IMR-90 (cell line): ENCODE measurements around the gene KEAP1. TPM values are rescaled to one million over a fixed set of nuclear protein-coding genes. Genes with fewer than 3 reads are reported as not detected.

Experiments used
- ATAC-seq: fragments of 200-7000 bp; cut with Tn5 transposase; 2 replicates; pipeline ENCODE4 v1.9.1; 2020; ENCODE audit warnings: low read depth, mild to moderate bottlenecking, moderate library complexity
- BruUV-seq: library from RNA; stranded (reverse); fragments of 400-500 nt; replicated peaks from 2 replicates; lab custom pipeline; 2021; lab: Mats Ljungman, UMichigan
- CTCF ChIA-PET: fragments of 300-600 bp; formaldehyde crosslinking; extraction: SDS; loops from one replicate; lab custom pipeline; 2021; ENCODE audit warnings: antibody characterized with exemption; lab: Yijun Ruan, JAX
- POLR2A ChIA-PET: fragments of 300-600 bp; sonication (Branson Sonifier 250); formaldehyde crosslinking; loops from one replicate; lab custom pipeline; 2022; ENCODE audit warnings: antibody characterized with exemption; ENCODE audit not compliant: unreplicated experiment; lab: Charles Lee
- DNase-seq: peaks from one replicate; pipeline ENCODE4 v3.0.0; 2013
- H2AFZ ChIP-seq: replicated peaks from 2 replicates; pipeline ENCODE3; 2013; ENCODE audit warnings: low read length, mild to moderate bottlenecking; ENCODE audit not compliant: poor library complexity
- H2AK5ac ChIP-seq: 2 replicates; pipeline ENCODE4 v1.6.1; 2013; ENCODE audit warnings: low read depth, low read length, inconsistent platforms
- H2AK9ac ChIP-seq: replicated peaks from 2 replicates; pipeline ENCODE3; 2013; ENCODE audit warnings: mild to moderate bottlenecking, low read depth, low read length, moderate library complexity; ENCODE audit not compliant: poor library complexity
- H2BK120ac ChIP-seq: 2 replicates; pipeline ENCODE4 v1.6.1; 2013; ENCODE audit warnings: low read depth, low read length, inconsistent platforms
- H2BK15ac ChIP-seq: 3 replicates; pipeline ENCODE4 v1.6.1; 2013; ENCODE audit warnings: low read depth, low read length, inconsistent platforms
- H2BK20ac ChIP-seq: 2 replicates; pipeline ENCODE4 v1.6.1; 2013; ENCODE audit warnings: low read depth, mild to moderate bottlenecking, inconsistent platforms, low read length, moderate library complexity
- H2BK5ac ChIP-seq: 2 replicates; pipeline ENCODE4 v1.6.1; 2013; ENCODE audit warnings: mild to moderate bottlenecking, low read depth, low read length, inconsistent platforms; ENCODE audit not compliant: poor library complexity, severe bottlenecking
- H3K14ac ChIP-seq: replicated peaks from 2 replicates; pipeline ENCODE4 v1.6.1; 2013; ENCODE audit warnings: low read depth, low read length, inconsistent platforms
- H3K18ac ChIP-seq: 2 replicates; pipeline ENCODE4 v1.6.1; 2013; ENCODE audit warnings: low read depth, low read length, control low read depth
- H3K23ac ChIP-seq: 2 replicates; pipeline ENCODE4 v1.6.1; 2013; ENCODE audit warnings: low read depth, low read length, inconsistent platforms
- H3K27ac ChIP-seq: 2 replicates; pipeline ENCODE4 v1.5.1; 2013; ENCODE audit warnings: mild to moderate bottlenecking, control low read depth, low read length; ENCODE audit not compliant: insufficient read depth
- H3K27me3 ChIP-seq: 2 replicates; pipeline ENCODE4 v1.6.1; 2013; ENCODE audit warnings: low read length; ENCODE audit not compliant: control insufficient read depth, insufficient read depth
- H3K36me3 ChIP-seq: 2 replicates; pipeline ENCODE4 v1.6.1; 2013; ENCODE audit warnings: low read length, mixed read lengths; ENCODE audit not compliant: control insufficient read depth, insufficient read depth
- H3K4ac ChIP-seq: 2 replicates; pipeline ENCODE4 v1.6.1; 2013; ENCODE audit warnings: low read depth, low read length, inconsistent platforms
- H3K4me1 ChIP-seq: 2 replicates; pipeline ENCODE4 v1.6.1; 2013; ENCODE audit warnings: low read length, mixed read lengths; ENCODE audit not compliant: control insufficient read depth, insufficient read depth
- H3K4me2 ChIP-seq: 2 replicates; pipeline ENCODE4 v1.6.1; 2013; ENCODE audit warnings: low read depth, mild to moderate bottlenecking, control low read depth, low read length, moderate library complexity
- H3K4me3 ChIP-seq: 2 replicates; pipeline ENCODE4 v1.5.1; 2013; ENCODE audit warnings: low read depth, mild to moderate bottlenecking, control low read depth, low read length, moderate library complexity; ENCODE audit not compliant: insufficient read depth
- H3K56ac ChIP-seq: 2 replicates; pipeline ENCODE4 v1.6.1; 2013; ENCODE audit warnings: low read length, inconsistent platforms; ENCODE audit not compliant: insufficient read depth; ENCODE audit errors: extremely low read depth
- H3K79me1 ChIP-seq, 2 experiments: 2 replicates each; pipeline ENCODE4 v1.6.1; 2013; ENCODE audit warnings: low read length in 2 of 2, inconsistent platforms in 1 of 2, low read depth in 1 of 2
- H3K9ac ChIP-seq: 2 replicates; pipeline ENCODE4 v1.6.1; 2013; ENCODE audit warnings: low read depth, low read length, control low read depth
- H3K9me1 ChIP-seq: 2 replicates; pipeline ENCODE4 v1.6.1; 2013; ENCODE audit warnings: low read length, inconsistent platforms; ENCODE audit not compliant: insufficient read depth
- H3K9me3 ChIP-seq: 2 replicates; pipeline ENCODE4 v1.6.1; 2013; ENCODE audit warnings: low read length; ENCODE audit not compliant: control insufficient read depth, insufficient read depth
- H4K20me1 ChIP-seq: 2 replicates; pipeline ENCODE4 v1.6.1; 2013; ENCODE audit warnings: low read length, inconsistent platforms; ENCODE audit not compliant: insufficient read depth
- H4K5ac ChIP-seq: 2 replicates; pipeline ENCODE4 v1.6.1; 2013; ENCODE audit warnings: mild to moderate bottlenecking, low read depth, low read length, control low read depth
- H4K8ac ChIP-seq, 2 experiments: 2 replicates each; pipeline ENCODE4 v1.6.1; 2013; ENCODE audit warnings: low read depth in 2 of 2, low read length in 2 of 2, control low read depth in 1 of 2, inconsistent platforms in 1 of 2
- H4K91ac ChIP-seq: 2 replicates; pipeline ENCODE4 v1.6.1; 2013; ENCODE audit warnings: low read depth, low read length, inconsistent platforms; ENCODE audit not compliant: insufficient read depth
- CEBPB ChIP-seq: IDR thresholded peaks from 2 replicates; pipeline ENCODE4 v1.6.1; 2012; ENCODE audit warnings: low read depth, low read length, improper control_type of control experiment
- CTCF ChIP-seq: conservative IDR thresholded peaks from 2 replicates; pipeline ENCODE4 v1.5.1; 2012; ENCODE audit warnings: mild to moderate bottlenecking, low read depth, low read length, improper control_type of control experiment
- ELK1 ChIP-seq: fragments of 150-350 bp; IDR thresholded peaks from 2 replicates; pipeline ENCODE4 v1.6.1; 2016; ENCODE audit warnings: low read depth, mild to moderate bottlenecking, low read length, moderate library complexity, borderline replicate concordance
- FOS ChIP-seq: fragments of 150-350 bp; IDR thresholded peaks from 2 replicates; pipeline ENCODE4 v1.6.1; 2016; ENCODE audit warnings: low read depth, low read length
- NFE2L2 ChIP-seq: fragments of 150-350 bp; IDR thresholded peaks from 2 replicates; pipeline ENCODE4 v1.6.1; 2016; ENCODE audit warnings: low read depth, mild to moderate bottlenecking, low read length
- POLR2A ChIP-seq: IDR thresholded peaks from 2 replicates; pipeline ENCODE4 v1.6.1; 2012; ENCODE audit warnings: mild to moderate bottlenecking, low read depth, low read length
- RAD21 ChIP-seq: IDR thresholded peaks from 2 replicates; pipeline ENCODE4 v1.6.1; 2012; ENCODE audit warnings: low read length, improper control_type of control experiment
- SMC3 ChIP-seq: fragments of 150-350 bp; IDR thresholded peaks from 2 replicates; pipeline ENCODE4 v1.6.1; 2016; ENCODE audit warnings: low read depth, mild to moderate bottlenecking, antibody characterized with exemption, low read length, moderate library complexity
- WGBS, 2 experiments: methylation state at CpG; one replicate each; pipeline versions ENCODE4 v1.1.5 to v1.1.7; 2013; ENCODE audit warnings: missing lambda C conversion rate in 2 of 2; ENCODE audit not compliant: insufficient read length in 1 of 2; ENCODE audit errors: extremely low coverage in 2 of 2; 5-methylcytosine and 5-hydroxymethylcytosine counted together
- dilution Hi-C: fragments of 300-500 bp; cut with HindIII; formaldehyde crosslinking; loops from one replicate; pipeline ENCODE4 v1.14.3; 2018; ENCODE audit warnings: low sequenced_read_pairs; ENCODE audit not compliant: unreplicated experiment
- in situ Hi-C: fragments of 300-500 bp; cut with MboI; formaldehyde crosslinking; loops from 3 replicates; pipeline ENCODE4 v1.14.3; 2019; ENCODE audit warnings: low sequenced_read_pairs, inconsistent platforms, mixed read lengths
- intact Hi-C: fragments of 100-400 bp; cut with micrococcal nuclease; formaldehyde crosslinking; loops from 2 replicates; pipeline ENCODE4 v1.10.0; 2022
- polyA plus RNA-seq, 3 experiments: library from polyadenylated mRNA; depleted of rRNA; stranded (reverse); fragments of >200 nt; gene quantifications; 2 replicates each; pipeline ENCODE4 v1.2.3, GENCODE V29; 2012; ENCODE audit warnings: low replicate concordance in 1 of 3
- total RNA-seq: library from RNA; depleted of rRNA; stranded (reverse); fragments of >200 nt; gene quantifications from 2 replicates; pipeline ENCODE4 v1.2.3, GENCODE V29; 2012

Gene KEAP1
- total and polyA plus RNA-seq, 2 of the 4 experiments (the other 2 are of a cell fraction) = 63.4 to 81.6 TPM

- Histone ChIP-seq H3K4me1 (peaks cover 4% of the 10 kb centered on the region), H3K79me1 (no peaks in the 10 kb centered on the region), H2BK120ac (no peak overlapping the region), H2AK9ac (no peak overlapping the region), H2AFZ (peak overlapping the region; percentile 66), H4K8ac (no peak overlapping the region), H2BK20ac (no peak overlapping the region), H3K27ac (no peak overlapping the region), H3K9me3 (no peaks in the 10 kb centered on the region), H3K4me2 (no peak overlapping the region; the same call in 1 of the 2 replicates), H2AK5ac (no peak overlapping the region), H3K56ac (no peak overlapping the region), H3K4me3 (no peak overlapping the region), H3K14ac (no peak overlapping the region), H4K20me1 (no peaks in the 10 kb centered on the region), H3K4ac (no peak overlapping the region), H3K27me3 (peaks cover 49% of the 10 kb centered on the region), H3K9ac (no peak overlapping the region), H3K18ac (no peak overlapping the region), H3K36me3 (no peaks in the 10 kb centered on the region), H3K9me1 (no peaks in the 10 kb centered on the region), H3K23ac (no peak overlapping the region), H2BK15ac (no peak overlapping the region), H4K5ac (no peak overlapping the region), H2BK5ac (no peak overlapping the region), H4K91ac (no peak overlapping the region)
- intact Hi-C loops (no loop called here), in situ Hi-C loops (no loop called here), dilution Hi-C loops (no loop called here)
- ATAC-seq = no peak
- ChIA-PET CTCF (no interaction called here), POLR2A (no interaction called here)
- no TSS peak for BruUV-seq
- 8% methylated on average over 57 of the region's 107 CpGs; no CpG with 5 or more reads in 1 of the 2 experiments for WGBS, 2 experiments
- DNase-seq = no peak
- TF ChIP-seq FOS = no peak
- TF ChIP-seq RAD21 = no peak
- TF ChIP-seq POLR2A = no peak
- TF ChIP-seq SMC3 = no peak
- no peak for TF ChIP-seq NFE2L2
- no peak for TF ChIP-seq CTCF
- TF ChIP-seq ELK1 = no peak
- no peak for TF ChIP-seq CEBPB
Observed at GRCh38 chr19:10514211-10515145, 11.3 kb upstream of the KEAP1 start.
